Measurements from ENCODE around the gene DPF3.

DPF3 gene

DNA sequence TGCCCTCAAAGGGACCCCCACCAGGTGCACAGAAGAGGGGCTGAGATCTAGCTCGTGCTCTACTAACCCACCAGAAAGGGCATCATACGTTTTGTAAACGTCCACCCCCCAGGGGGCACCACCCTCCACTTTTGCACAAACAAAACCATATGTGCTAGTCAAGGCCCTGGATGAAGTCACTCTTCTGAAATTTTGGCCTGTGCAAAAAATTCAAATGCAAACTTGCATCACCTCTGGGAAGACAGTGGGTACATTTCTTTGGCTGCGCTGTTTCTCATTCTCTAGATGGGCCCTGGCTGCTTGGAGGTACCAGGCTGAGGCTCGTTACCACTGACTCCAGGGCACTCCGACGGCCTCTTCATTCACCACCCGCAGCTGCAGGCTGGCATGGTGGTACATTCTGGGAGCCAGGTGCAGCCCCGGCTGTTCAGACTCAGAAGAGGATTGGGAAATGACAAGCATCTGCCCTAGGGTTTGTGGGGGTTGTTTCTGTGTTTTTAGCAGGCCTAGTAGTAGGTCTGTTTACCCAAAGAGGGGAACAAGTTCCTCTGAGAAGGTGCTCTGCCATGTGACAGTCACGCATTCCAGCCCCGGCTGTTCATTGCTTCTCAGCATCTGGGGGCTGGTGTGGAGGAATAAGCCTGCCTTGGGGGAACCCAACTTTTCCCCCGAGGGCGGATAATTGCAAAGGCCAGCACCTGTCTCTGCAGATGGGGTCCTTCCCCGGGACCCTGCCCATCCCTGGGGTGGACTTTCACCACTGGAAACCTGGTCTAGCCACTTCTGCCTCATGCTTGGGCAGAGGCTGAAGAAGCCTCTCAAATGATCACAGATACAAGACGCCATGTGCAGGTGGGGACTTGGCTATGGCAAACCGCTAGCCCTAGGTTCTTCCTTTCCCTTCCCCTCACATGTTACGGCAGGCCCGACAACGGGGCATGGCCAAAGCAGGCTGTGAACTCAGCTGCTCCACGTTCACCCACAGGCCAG lies 147.6 kb downstream of the DPF3 start:
- TF ChIP-seq, protein P1, sequence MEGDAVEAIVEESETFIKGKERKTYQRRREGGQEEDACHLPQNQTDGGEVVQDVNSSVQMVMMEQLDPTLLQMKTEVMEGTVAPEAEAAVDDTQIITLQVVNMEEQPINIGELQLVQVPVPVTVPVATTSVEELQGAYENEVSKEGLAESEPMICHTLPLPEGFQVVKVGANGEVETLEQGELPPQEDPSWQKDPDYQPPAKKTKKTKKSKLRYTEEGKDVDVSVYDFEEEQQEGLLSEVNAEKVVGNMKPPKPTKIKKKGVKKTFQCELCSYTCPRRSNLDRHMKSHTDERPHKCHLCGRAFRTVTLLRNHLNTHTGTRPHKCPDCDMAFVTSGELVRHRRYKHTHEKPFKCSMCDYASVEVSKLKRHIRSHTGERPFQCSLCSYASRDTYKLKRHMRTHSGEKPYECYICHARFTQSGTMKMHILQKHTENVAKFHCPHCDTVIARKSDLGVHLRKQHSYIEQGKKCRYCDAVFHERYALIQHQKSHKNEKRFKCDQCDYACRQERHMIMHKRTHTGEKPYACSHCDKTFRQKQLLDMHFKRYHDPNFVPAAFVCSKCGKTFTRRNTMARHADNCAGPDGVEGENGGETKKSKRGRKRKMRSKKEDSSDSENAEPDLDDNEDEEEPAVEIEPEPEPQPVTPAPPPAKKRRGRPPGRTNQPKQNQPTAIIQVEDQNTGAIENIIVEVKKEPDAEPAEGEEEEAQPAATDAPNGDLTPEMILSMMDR (IDR thresholded peaks at IDR 0.05; ENCODE audit: low read depth, low read length), result peak; percentile 25
- peak; percentile 77 for DNase-seq (ENCODE audit: low read depth, low spot score)
- H3K4me3 ChIP-seq (ENCODE audit: low read depth, low read length), result no peak overlapping the region
- in situ Hi-C loops (cut with HindIII; ENCODE audit: low sequenced_read_pairs), result no loop called here

DNA sequence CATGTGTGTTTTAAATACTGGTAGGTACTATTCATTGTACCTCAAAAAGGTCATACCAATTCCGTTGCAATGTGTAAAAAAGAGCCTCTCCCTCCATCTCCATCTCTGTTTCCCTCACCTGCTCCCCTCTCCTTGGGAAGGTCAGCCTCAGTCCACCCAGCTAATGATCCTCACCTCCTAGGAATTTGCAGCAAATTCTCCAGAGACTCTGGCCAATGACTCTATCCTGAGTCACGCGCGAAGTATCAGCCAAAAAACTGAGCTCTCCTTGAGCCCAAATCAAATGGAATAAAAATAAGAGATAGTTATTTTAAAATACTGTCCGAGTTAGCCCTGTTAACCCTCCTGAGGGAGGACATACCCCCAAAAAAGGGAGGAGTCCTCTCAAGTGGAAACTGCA lies 148.4 kb downstream of the DPF3 start:
- TF ChIP-seq, protein P1 (IDR thresholded peaks at IDR 0.05; ENCODE audit: low read depth, low read length), result no peak
- no peak overlapping the region for H3K4me3 ChIP-seq (ENCODE audit: low read depth, low read length)
- DNase-seq (ENCODE audit: low read depth, low spot score), result peak; percentile 86
- in situ Hi-C loops (cut with HindIII; ENCODE audit: low sequenced_read_pairs), result no loop called here

GRCh38 chr14:72744416-72745120 lies 149.3 kb downstream of the DPF3 start:
- no peak overlapping the region for H3K4me3 ChIP-seq (ENCODE audit: low read depth, low read length)
- DNase-seq (ENCODE audit: low read depth, low spot score), result no peak
- in situ Hi-C loops (cut with HindIII; ENCODE audit: low sequenced_read_pairs), result no loop called here
- TF ChIP-seq, protein P1 (IDR thresholded peaks at IDR 0.05; ENCODE audit: low read depth, low read length), result no peak

- in situ Hi-C loops (cut with HindIII; ENCODE audit: low sequenced_read_pairs), result no loop called here
- TF ChIP-seq, protein P1 (IDR thresholded peaks at IDR 0.05; ENCODE audit: low read depth, low read length), result no peak
- peak; percentile 3 for DNase-seq (ENCODE audit: low read depth, low spot score)
- H3K4me3 ChIP-seq (ENCODE audit: low read depth, low read length), result no peak overlapping the region
Measured at GRCh38 chr14:72743626-72744025, 150.3 kb downstream of the DPF3 start.

DNA sequence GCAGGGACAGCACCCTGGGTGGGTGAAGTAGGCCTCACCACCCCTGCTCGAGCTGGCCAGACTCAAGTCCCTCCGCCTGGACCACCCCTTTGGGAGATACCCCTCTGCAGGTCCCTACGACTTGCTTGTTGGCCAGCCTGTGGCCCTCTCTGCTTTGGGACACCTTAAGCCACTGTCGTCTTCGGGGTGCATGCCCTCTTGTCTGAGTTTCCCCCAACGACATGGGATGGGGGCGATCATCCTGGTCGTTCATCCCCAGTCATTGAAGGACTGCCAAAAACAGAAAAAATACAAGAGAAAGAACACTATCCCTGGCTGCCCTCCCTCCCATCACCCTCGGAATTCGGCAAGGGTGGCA lies 151.1 kb downstream of the DPF3 start:
- DNase-seq (ENCODE audit: low read depth, low spot score), result no peak
- in situ Hi-C loops (cut with HindIII; ENCODE audit: low sequenced_read_pairs), result no loop called here
- TF ChIP-seq, protein P1 (IDR thresholded peaks at IDR 0.05; ENCODE audit: low read depth, low read length), result no peak
- no peak overlapping the region for H3K4me3 ChIP-seq (ENCODE audit: low read depth, low read length)

GRCh38 chr14:72742118-72742837 lies 151.6 kb downstream of the DPF3 start:
- TF ChIP-seq, protein P1 (IDR thresholded peaks at IDR 0.05; ENCODE audit: low read depth, low read length), result no peak
- no peak for DNase-seq (ENCODE audit: low read depth, low spot score)
- in situ Hi-C loops (cut with HindIII; ENCODE audit: low sequenced_read_pairs), result no loop called here
- H3K4me3 ChIP-seq (ENCODE audit: low read depth, low read length), result no peak overlapping the region
